GM23338 (cell line): ENCODE measurements around the gene TP53. TPM values are rescaled to one million over a fixed set of nuclear protein-coding genes. Genes with fewer than 3 reads are reported as not detected.
A peak's percentile ranks its signal among the peaks of the same experiment; 100 is the strongest.

ENCODE experiments used
- ATAC-seq: fragments of 200-7000 bp; cut with Tn5 transposase; 3 replicates; pipeline ENCODE4 v1.9.1; 2020
- DNase-seq: peaks from one replicate; pipeline ENCODE4 v3.0.0-alpha.2; 2015; ENCODE audit warnings: low spot score
- H2AFZ ChIP-seq: fragments of 200-600 bp; sonication (generic); 2 replicates; pipeline ENCODE4 v1.8.0; 2016; ENCODE audit warnings: antibody characterized with exemption, mild to moderate bottlenecking, moderate library complexity
- H3F3A ChIP-seq: fragments of 200-600 bp; sonication (generic); replicated peaks from 2 replicates; pipeline ENCODE4 v1.8.0; 2017; ENCODE audit warnings: antibody characterized with exemption, mixed run types, low read depth
- H3K27ac ChIP-seq: fragments of 200-600 bp; sonication (generic); 2 replicates; pipeline ENCODE4 v1.6.1; 2016; ENCODE audit warnings: low read depth
- H3K27me3 ChIP-seq: fragments of 200-600 bp; sonication (generic); 2 replicates; pipeline ENCODE4 v1.8.0; 2016; ENCODE audit warnings: mild to moderate bottlenecking, mixed run types, moderate library complexity; ENCODE audit not compliant: insufficient read depth
- H3K36me3 ChIP-seq: fragments of 200-600 bp; sonication (generic); 2 replicates; pipeline ENCODE4 v1.8.0; 2016; ENCODE audit warnings: mild to moderate bottlenecking; ENCODE audit not compliant: insufficient read depth
- H3K4me1 ChIP-seq: fragments of 200-600 bp; sonication (generic); 2 replicates; pipeline ENCODE4 v1.8.0; 2016; ENCODE audit warnings: mild to moderate bottlenecking, moderate library complexity; ENCODE audit not compliant: insufficient read depth
- H3K4me2 ChIP-seq: fragments of 200-600 bp; sonication (generic); 2 replicates; pipeline ENCODE4 v1.7.1; 2017; ENCODE audit warnings: mixed run types
- H3K4me3 ChIP-seq: fragments of 200-600 bp; sonication (generic); 2 replicates; pipeline ENCODE4 v1.6.1; 2016; ENCODE audit warnings: mixed run types
- H3K79me2 ChIP-seq: fragments of 200-600 bp; sonication (generic); replicated peaks from 2 replicates; pipeline ENCODE4 v1.8.0; 2017; ENCODE audit warnings: mild to moderate bottlenecking; ENCODE audit not compliant: insufficient read depth
- H3K9me2 ChIP-seq: fragments of 200-600 bp; sonication (generic); 2 replicates; pipeline ENCODE4 v1.8.0; 2017; ENCODE audit not compliant: insufficient read depth
- H4K20me1 ChIP-seq: fragments of 200-600 bp; sonication (generic); replicated peaks from 2 replicates; pipeline ENCODE4 v1.8.0; 2017; ENCODE audit warnings: mild to moderate bottlenecking; ENCODE audit not compliant: insufficient read depth
- H3K27ac Mint-ChIP-seq: 2 replicates; pipeline ENCODE4 v1.8.0; 2020; ENCODE audit warnings: inconsistent platforms, mild to moderate bottlenecking, moderate library complexity, mixed read lengths
- H3K27me3 Mint-ChIP-seq: 3 replicates; pipeline ENCODE4 v1.8.0; 2022; ENCODE audit warnings: low read depth, mild to moderate bottlenecking, moderate library complexity, mixed read lengths, inconsistent platforms; ENCODE audit not compliant: insufficient read depth, poor library complexity
- H3K36me3 Mint-ChIP-seq: 3 replicates; pipeline ENCODE4 v1.8.0; 2021; ENCODE audit warnings: low read depth, mild to moderate bottlenecking, inconsistent platforms, moderate library complexity, mixed read lengths
- H3K4me1 Mint-ChIP-seq: 3 replicates; pipeline ENCODE4 v1.8.0; 2020; ENCODE audit warnings: mild to moderate bottlenecking, inconsistent platforms, mixed read lengths
- H3K4me3 Mint-ChIP-seq: 3 replicates; pipeline ENCODE4 v1.8.0; 2021; ENCODE audit warnings: moderate library complexity, mild to moderate bottlenecking, inconsistent platforms, mixed read lengths
- H3K9me3 Mint-ChIP-seq: 3 replicates; pipeline ENCODE4 v1.8.0; 2020; ENCODE audit warnings: moderate library complexity, mild to moderate bottlenecking, inconsistent platforms, mixed read lengths
- CREB1 ChIP-seq: fragments of 250-450 bp; sonication (Bioruptor Pico); IDR thresholded peaks from 2 replicates; pipeline ENCODE4 v1.5.0; 2020; ENCODE audit warnings: low read depth, mild to moderate bottlenecking, moderate library complexity
- CTCF ChIP-seq, 2 experiments: fragments of 200-600 bp in 1 of 2; sonication (generic) in 1 of 2; conservative IDR thresholded peaks; 2 replicates each; pipeline versions ENCODE4 v1.5.1 to v1.6.1; 2016 to 2017; ENCODE audit warnings: antibody characterized with exemption in 2 of 2, low read depth in 2 of 2, mild to moderate bottlenecking in 2 of 2, moderate library complexity in 1 of 2
- ETS1 ChIP-seq: IDR thresholded peaks from 2 replicates; pipeline ENCODE4 v1.6.1; 2016; ENCODE audit warnings: antibody characterized with exemption
- POLR2AphosphoS5 ChIP-seq: IDR thresholded peaks from 2 replicates; pipeline ENCODE4 v1.6.1; 2016; ENCODE audit warnings: antibody characterized with exemption, low read depth
- REST ChIP-seq: IDR thresholded peaks from one replicate; pipeline ENCODE4 v1.6.1; 2018; ENCODE audit warnings: antibody characterized with exemption; ENCODE audit not compliant: unreplicated experiment
- ZNF114 ChIP-seq: fragments of 250-450 bp; sonication (Bioruptor Pico); IDR thresholded peaks from 2 replicates; pipeline ENCODE4 v1.5.0; 2020; ENCODE audit warnings: mild to moderate bottlenecking, moderate library complexity
- ZNF462 ChIP-seq: fragments of 250-450 bp; sonication (Bioruptor Pico); IDR thresholded peaks from 2 replicates; pipeline ENCODE4 v1.5.0; 2020; ENCODE audit warnings: mild to moderate bottlenecking, moderate library complexity
- polyA plus RNA-seq: library from polyadenylated mRNA; unstranded; fragments of >200 nt; fragmentation: Nextera tagmentation; extraction: Ambion mirVana; gene quantifications from 2 replicates; pipeline ENCODE4 v1.2.1, GENCODE V29; 2016
- total RNA-seq: library from RNA; depleted of rRNA; stranded (reverse); fragments of >200 nt; shearing (Covaris generic); gene quantifications from 2 replicates; pipeline ENCODE4 v1.2.3, GENCODE V29; 2014

The TP53 gene
- total and polyA plus RNA-seq, 2 experiments from 2014 or later, result 119 to 154 TPM

GRCh38 chr17:7634384-7634783, 52.9 kb downstream of the TP53 start:
- Mint-ChIP-seq H3K27me3 (peaks cover 15% of the 10 kb centered on the region), H3K27ac (no peak overlapping the region; the same call in 1 of the 2 replicates), H3K4me3 (no peak overlapping the region), H3K9me3 (no peaks in the 10 kb centered on the region), H3K4me1 (peaks cover 34% of the 10 kb centered on the region), H3K36me3 (no peaks in the 10 kb centered on the region)
- no peak overlapping the region for H3K27ac ChIP-seq
- no peaks in the 10 kb centered on the region for H4K20me1 ChIP-seq
- H3K4me1 ChIP-seq, result peaks cover 7% of the 10 kb centered on the region; the same call in 1 of the 2 replicates
- no peaks in the 10 kb centered on the region for H3K79me2 ChIP-seq
- H3K9me2 ChIP-seq, result no peaks in the 10 kb centered on the region
- no peaks in the 10 kb centered on the region for H3K27me3 ChIP-seq
- TF ChIP-seq CREB1 (CRISPR knock-in tag) (peak; percentile 18; the same call in 1 of the 2 replicates), ETS1 (no peak), REST (no peak), POLR2AphosphoS5 (no peak), ZNF462 (CRISPR knock-in tag) (no peak), ZNF114 (CRISPR knock-in tag) (no peak), CTCF (conservative IDR thresholded peaks at IDR 0.05; ENCODE audit: low read depth in 2 of 2) (peak; percentile 83 to 94)
- peak overlapping the region; percentile 53 for H2AFZ ChIP-seq
- H3K36me3 ChIP-seq, result no peaks in the 10 kb centered on the region
- H3K4me3 ChIP-seq, result no peak overlapping the region
- H3K4me2 ChIP-seq, result peak overlapping the region; percentile 53; the same call in 1 of the 2 replicates
- peak; percentile 61 for ATAC-seq
- peak; percentile 91 for DNase-seq
- 0 out of 2 replicates have a peak, but pooled peaks cover 7% of the 10 kb centered on the region for H3F3A ChIP-seq
